SK-N-SH (cell line): ENCODE results near the gene PAFAH1B2. TPM values are rescaled to one million over a fixed set of nuclear protein-coding genes. Genes with fewer than 3 reads are reported as not detected.

Experiments used
- CTCF ChIA-PET: fragments of 300-600, 350-600 bp; formaldehyde crosslinking; extraction: SDS; loops from one replicate; lab custom pipeline; 2021; lab: Yijun Ruan, JAX
- POLR2A ChIA-PET: fragments of 350-600 bp; sonication (Branson Sonifier 250); formaldehyde crosslinking; extraction: SDS; loops from one replicate; lab custom pipeline; 2020; ENCODE audit warnings: antibody characterized with exemption, inconsistent platforms; lab: Yijun Ruan, JAX
- DNase-seq: peaks from one replicate; pipeline ENCODE4 v3.0.0; 2012
- H2AFZ ChIP-seq: fragments of 200-600 bp; sonication (generic); 2 replicates; pipeline ENCODE4 v1.8.1; 2016; ENCODE audit warnings: antibody characterized with exemption, mild to moderate bottlenecking, low read depth
- H3F3A ChIP-seq: fragments of 200-600 bp; sonication (generic); replicated peaks from 2 replicates; pipeline ENCODE3; 2016; ENCODE audit warnings: antibody characterized with exemption, mild to moderate bottlenecking; ENCODE audit not compliant: insufficient read depth
- H3K27ac ChIP-seq, 2 experiments: fragments of 200-500 bp in 1 of 2; fragments of 200-600 bp in 1 of 2; sonication (Bioruptor generic) in 1 of 2; sonication (generic), shearing (Covaris generic) in 1 of 2; 2 replicates each; pipeline versions ENCODE4 v1.5.1 to v1.6.1; 2014 to 2016; ENCODE audit warnings: low read depth in 2 of 2, inconsistent platforms in 1 of 2, low read length in 1 of 2, mild to moderate bottlenecking in 1 of 2, mixed read lengths in 1 of 2
- H3K27me3 ChIP-seq: fragments of 200-600 bp; sonication (generic), shearing (Covaris generic); 2 replicates; pipeline ENCODE4 v1.6.1; 2016; ENCODE audit warnings: mixed run types; ENCODE audit not compliant: insufficient read depth
- H3K36me3 ChIP-seq, 2 experiments: fragments of 200-500 bp in 1 of 2; fragments of 200-600 bp in 1 of 2; sonication (Bioruptor generic) in 1 of 2; sonication (generic) in 1 of 2; replicated peaks in 1 of 2; 2 replicates each; pipeline versions ENCODE3 to v1.5.1; 2014 to 2016; ENCODE audit warnings: low read length in 1 of 2, mild to moderate bottlenecking in 1 of 2; ENCODE audit not compliant: insufficient read depth in 2 of 2, control insufficient read depth in 1 of 2
- H3K4me1 ChIP-seq, 2 experiments: fragments of 200-500 bp in 1 of 2; fragments of 200-600 bp in 1 of 2; sonication (Bioruptor generic) in 1 of 2; sonication (generic), shearing (Covaris generic) in 1 of 2; 2 replicates each; pipeline versions ENCODE4 v1.5.1 to v1.6.1; 2014 to 2016; ENCODE audit warnings: low read depth in 1 of 2, low read length in 1 of 2, mixed run types in 1 of 2; ENCODE audit not compliant: insufficient read depth in 2 of 2, control insufficient read depth in 1 of 2
- H3K4me2 ChIP-seq: fragments of 200-600 bp; sonication (generic), shearing (Covaris generic); 2 replicates; pipeline ENCODE4 v1.6.1; 2017; ENCODE audit warnings: mixed run types
- H3K4me3 ChIP-seq, 2 experiments: fragments of 200-500 bp in 1 of 2; fragments of 200-600 bp in 1 of 2; sonication (Bioruptor generic) in 1 of 2; sonication (generic), shearing (Covaris generic) in 1 of 2; 2 replicates each; pipeline versions ENCODE4 v1.5.1 to v1.8.1; 2014 to 2016; ENCODE audit warnings: low read depth in 2 of 2, inconsistent platforms in 1 of 2, low read length in 1 of 2, mild to moderate bottlenecking in 1 of 2, mixed read lengths in 1 of 2, moderate library complexity in 1 of 2
- H3K79me2 ChIP-seq: fragments of 200-600 bp; sonication (generic); 2 replicates; pipeline ENCODE4 v1.8.1; 2017; ENCODE audit warnings: mild to moderate bottlenecking; ENCODE audit not compliant: insufficient read depth
- H3K9ac ChIP-seq: fragments of 200-600 bp; sonication (generic); 2 replicates; pipeline ENCODE4 v1.6.1; 2017; ENCODE audit warnings: mixed run types
- H3K9me2 ChIP-seq: fragments of 200-600 bp; sonication (generic); 2 replicates; pipeline ENCODE4 v1.6.1; 2017; ENCODE audit warnings: mixed run types
- H3K9me3 ChIP-seq: fragments of 200-600 bp; sonication (generic); 2 replicates; pipeline ENCODE4 v1.6.1; 2017; ENCODE audit warnings: mixed run types, mild to moderate bottlenecking, moderate library complexity
- H4K20me1 ChIP-seq: fragments of 200-600 bp; sonication (generic); 2 replicates; pipeline ENCODE4 v1.6.1; 2017; ENCODE audit warnings: mild to moderate bottlenecking, mixed run types; ENCODE audit not compliant: insufficient read depth
- CHD2 ChIP-seq: fragments of 150-350 bp; IDR thresholded peaks from 2 replicates; pipeline ENCODE4 v1.6.1; 2018; ENCODE audit warnings: low read length; ENCODE audit not compliant: partially characterized antibody
- ELF1 ChIP-seq: IDR thresholded peaks from 2 replicates; pipeline ENCODE4 v1.4.0; 2012
- EP300 ChIP-seq, 2 experiments: IDR thresholded peaks; 2 replicates each; pipeline versions ENCODE4 v1.4.0 to v1.6.1; 2012; ENCODE audit warnings: borderline replicate concordance in 1 of 2, low read depth in 1 of 2, low read length in 1 of 2
- FOSL2 ChIP-seq: IDR thresholded peaks from 2 replicates; pipeline ENCODE4 v1.4.0; 2012; ENCODE audit warnings: low read depth, mild to moderate bottlenecking, moderate library complexity, borderline replicate concordance
- FOXM1 ChIP-seq: IDR thresholded peaks from 2 replicates; pipeline ENCODE4 v1.4.0; 2012; ENCODE audit warnings: low read depth, mild to moderate bottlenecking
- GABPA ChIP-seq: IDR thresholded peaks from 2 replicates; pipeline ENCODE4 v1.4.0; 2012; ENCODE audit warnings: low read depth, mild to moderate bottlenecking
- GATA2 ChIP-seq: sonication (generic); formaldehyde crosslinking; IDR thresholded peaks from 2 replicates; pipeline ENCODE4 v1.5.0; 2020; ENCODE audit warnings: mild to moderate bottlenecking, missing genetic modification reagents
- IRF3 ChIP-seq: fragments of 150-350 bp; IDR thresholded peaks from 2 replicates; pipeline ENCODE4 v1.6.1; 2016; ENCODE audit warnings: mild to moderate bottlenecking, low read depth, low read length
- MEF2A ChIP-seq: IDR thresholded peaks from 2 replicates; pipeline ENCODE4 v1.4.0; 2012; ENCODE audit warnings: low read depth, borderline replicate concordance
- MXI1 ChIP-seq: IDR thresholded peaks from 2 replicates; pipeline ENCODE4 v1.6.1; 2012; ENCODE audit warnings: mild to moderate bottlenecking, low read depth, low read length, improper control_type of control experiment
- NFIC ChIP-seq: IDR thresholded peaks from 2 replicates; pipeline ENCODE4 v1.4.0; 2012; ENCODE audit warnings: borderline replicate concordance
- NRF1 ChIP-seq: IDR thresholded peaks from 2 replicates; pipeline ENCODE4 v1.6.1; 2012; ENCODE audit warnings: low read depth, mild to moderate bottlenecking, low read length
- POLR2AphosphoS5 ChIP-seq: IDR thresholded peaks from 2 replicates; pipeline ENCODE4 v1.6.1; 2012; ENCODE audit warnings: low read depth, low read length
- RFX5 ChIP-seq: IDR thresholded peaks from 2 replicates; pipeline ENCODE4 v1.6.1; 2012; ENCODE audit warnings: mild to moderate bottlenecking, improper control_type of control experiment, low read length
- SIN3A ChIP-seq: IDR thresholded peaks from 2 replicates; pipeline ENCODE4 v1.6.1; 2012; ENCODE audit warnings: low read depth, mild to moderate bottlenecking, low read length, moderate library complexity, borderline replicate concordance
- TAF1 ChIP-seq: IDR thresholded peaks from 2 replicates; pipeline ENCODE4 v1.6.1; 2012; ENCODE audit warnings: low read depth, mild to moderate bottlenecking, low read length, moderate library complexity, borderline replicate concordance
- TCF12 ChIP-seq: IDR thresholded peaks from 2 replicates; pipeline ENCODE4 v1.4.0; 2012
- YY1 ChIP-seq: IDR thresholded peaks from 2 replicates; pipeline ENCODE4 v1.4.0; 2012; ENCODE audit warnings: low read depth, mild to moderate bottlenecking
- WGBS: methylation state at CpG from one replicate; pipeline ENCODE4 v1.1.6; 2017; ENCODE audit warnings: low lambda C conversion rate; 5-methylcytosine and 5-hydroxymethylcytosine counted together
- polyA plus RNA-seq, 3 experiments: library from polyadenylated mRNA; depleted of rRNA; stranded (reverse); fragments of >200 nt; gene quantifications; 2 replicates each; pipeline ENCODE4 v1.2.3, GENCODE V29; 2012
- TF ChIP-seq, protein P1 (sequence below): fragments of 150-350 bp; IDR thresholded peaks from 2 replicates; pipeline ENCODE4 v1.6.1; 2017; ENCODE audit warnings: antibody characterized with exemption, low read length, low read depth, borderline replicate concordance
- TF ChIP-seq, protein P2 (sequence below): IDR thresholded peaks from 2 replicates; pipeline ENCODE4 v1.4.0; 2012; ENCODE audit warnings: low read depth

PAFAH1B2 gene
- polyA plus RNA-seq, 1 of the 3 experiments (the other 2 are of a cell fraction) = 19.6 TPM

DNA sequence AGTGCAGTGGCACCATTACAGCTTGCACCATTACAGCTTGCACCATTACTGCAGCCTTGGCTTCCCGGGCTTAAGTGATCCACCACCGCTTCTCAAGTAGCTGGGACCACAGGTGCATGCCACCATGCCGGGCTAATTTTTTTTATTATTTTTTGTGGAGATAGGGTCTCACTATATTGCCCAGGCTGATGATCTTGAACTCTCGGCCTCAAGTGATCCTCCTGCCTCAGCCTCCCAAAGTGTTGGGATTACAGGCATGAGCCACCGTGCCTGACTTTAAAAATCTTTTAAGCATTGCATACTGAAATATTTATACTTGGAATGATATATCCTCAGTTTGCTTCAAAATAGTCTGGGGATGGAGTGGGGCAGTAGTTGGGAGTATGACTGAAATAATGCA lies 10.4 kb downstream of the PAFAH1B2 start:
- no peaks in the 10 kb centered on the region for H3F3A ChIP-seq
- no peaks in the 10 kb centered on the region for H3K9me2 ChIP-seq
- no peak overlapping the region for H3K4me3 ChIP-seq
- H3K4me2 ChIP-seq = no peak overlapping the region
- no peak for DNase-seq
- peaks cover 100% of the 10 kb centered on the region for H3K79me2 ChIP-seq
- no peak overlapping the region for H3K27ac ChIP-seq
- peaks cover 97% of the 10 kb centered on the region for H4K20me1 ChIP-seq
- TF ChIP-seq EP300 (IDR thresholded peaks at IDR 0.05; ENCODE audit: borderline replicate concordance in 1 of 2, low read depth in 1 of 2, low read length in 1 of 2) (no peak), NRF1 (no peak), GATA2 (CRISPR knock-in tag) (no peak), NFIC (no peak), ELF1 (no peak), YY1 (no peak), SIN3A (no peak), CHD2 (no peak), RFX5 (no peak), FOXM1 (no peak), FOSL2 (no peak)
- TF ChIP-seq, all 33 proteins: peak for 0
- POLR2A ChIA-PET = no interaction called here
- CTCF ChIA-PET = no interaction called here
- H3K36me3 ChIP-seq = peaks cover 3 to 62% of the 10 kb centered on the region in 2 experiments
- no peak overlapping the region for H2AFZ ChIP-seq
- H3K9ac ChIP-seq = no peak overlapping the region
- H3K4me1 ChIP-seq = no peaks in the 10 kb centered on the region
- WGBS = 80% methylated on average over 5 of the region's 5 CpGs
- no peaks in the 10 kb centered on the region for H3K9me3 ChIP-seq
- H3K27me3 ChIP-seq = no peaks in the 10 kb centered on the region

DNA sequence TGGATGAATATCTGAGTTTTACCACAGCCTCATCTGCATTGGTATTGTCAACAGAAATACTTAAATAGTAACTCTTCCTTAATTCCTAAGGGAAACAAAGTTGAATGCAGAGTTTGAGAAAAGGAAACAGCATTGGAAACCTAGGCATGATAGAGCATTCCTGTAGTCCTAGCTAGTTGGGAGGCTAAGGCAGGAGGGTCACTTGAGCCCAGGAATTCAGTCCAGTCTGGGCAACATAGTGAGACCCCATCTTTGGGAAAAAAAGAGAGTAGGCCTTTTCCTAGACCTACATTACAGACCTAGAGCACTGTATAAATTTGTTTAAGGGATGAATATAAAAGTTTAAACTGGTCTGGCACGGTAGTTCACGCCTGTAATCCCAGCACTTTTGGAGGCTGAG lies 13.4 kb downstream of the PAFAH1B2 start:
- Histone ChIP-seq H3K9me3 (no peaks in the 10 kb centered on the region), H3K27me3 (no peaks in the 10 kb centered on the region), H3K9ac (no peak overlapping the region), H3F3A (peaks cover 5% of the 10 kb centered on the region), H3K36me3 (peaks cover 13 to 69% of the 10 kb centered on the region in 2 experiments), H3K79me2 (peaks cover 100% of the 10 kb centered on the region), H3K4me1 (peaks cover 0 to 3% of the 10 kb centered on the region in 2 experiments; a peak in 2 of 4 replicates), H4K20me1 (peaks cover 92% of the 10 kb centered on the region), H2AFZ (no peak overlapping the region), H3K4me2 (no peak overlapping the region), H3K27ac (no peak overlapping the region), H3K9me2 (no peaks in the 10 kb centered on the region), H3K4me3 (no peak overlapping the region)
- WGBS = 83% methylated on average over 1 of the region's 2 CpGs
- CTCF ChIA-PET = no interaction called here
- no peak for DNase-seq
- POLR2A ChIA-PET = no interaction called here
- no peak for TF ChIP-seq MEF2A
- TF ChIP-seq, protein P1, sequence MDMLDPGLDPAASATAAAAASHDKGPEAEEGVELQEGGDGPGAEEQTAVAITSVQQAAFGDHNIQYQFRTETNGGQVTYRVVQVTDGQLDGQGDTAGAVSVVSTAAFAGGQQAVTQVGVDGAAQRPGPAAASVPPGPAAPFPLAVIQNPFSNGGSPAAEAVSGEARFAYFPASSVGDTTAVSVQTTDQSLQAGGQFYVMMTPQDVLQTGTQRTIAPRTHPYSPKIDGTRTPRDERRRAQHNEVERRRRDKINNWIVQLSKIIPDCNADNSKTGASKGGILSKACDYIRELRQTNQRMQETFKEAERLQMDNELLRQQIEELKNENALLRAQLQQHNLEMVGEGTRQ = no peak
- TF ChIP-seq POLR2AphosphoS5 = no peak
- TF ChIP-seq GABPA = no peak
- TF ChIP-seq MXI1 = no peak
- no peak for TF ChIP-seq TAF1
- no peak for TF ChIP-seq TCF12
- TF ChIP-seq CHD2 = no peak
- TF ChIP-seq RFX5 = no peak
- TF ChIP-seq, protein P2, sequence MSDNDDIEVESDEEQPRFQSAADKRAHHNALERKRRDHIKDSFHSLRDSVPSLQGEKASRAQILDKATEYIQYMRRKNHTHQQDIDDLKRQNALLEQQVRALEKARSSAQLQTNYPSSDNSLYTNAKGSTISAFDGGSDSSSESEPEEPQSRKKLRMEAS = no peak
- no peak for TF ChIP-seq ELF1
- TF ChIP-seq IRF3 = no peak
